GM23248 (cell line): ENCODE data around the gene SRRM4. TPM values are rescaled to one million over a fixed set of nuclear protein-coding genes. Genes with fewer than 3 reads are reported as not detected.

Experiments used
- DNase-seq: peaks from one replicate; pipeline ENCODE4 v3.0.0-alpha.2; 2015
- H2AFZ ChIP-seq: fragments of 200-600 bp; sonication (generic); 2 replicates; pipeline ENCODE4 v1.6.1; 2016; ENCODE audit warnings: antibody characterized with exemption
- H3F3A ChIP-seq: fragments of 200-600 bp; sonication (generic); 2 replicates; pipeline ENCODE4 v1.6.1; 2016; ENCODE audit warnings: mild to moderate bottlenecking, antibody characterized with exemption, mixed run types; ENCODE audit not compliant: insufficient read depth
- H3K27ac ChIP-seq: fragments of 200-600 bp; sonication (generic); 2 replicates; pipeline ENCODE4 v1.5.1; 2016; ENCODE audit warnings: mild to moderate bottlenecking
- H3K27me3 ChIP-seq: fragments of 200-600 bp; sonication (generic); replicated peaks from 2 replicates; pipeline ENCODE4 v1.6.1; 2016; ENCODE audit warnings: mild to moderate bottlenecking; ENCODE audit not compliant: insufficient read depth
- H3K36me3 ChIP-seq: fragments of 200-600 bp; sonication (generic); 2 replicates; pipeline ENCODE4 v1.6.1; 2016; ENCODE audit warnings: low read depth, mild to moderate bottlenecking
- H3K4me1 ChIP-seq: fragments of 200-600 bp; sonication (generic); 2 replicates; pipeline ENCODE4 v1.6.1; 2016; ENCODE audit warnings: mild to moderate bottlenecking; ENCODE audit not compliant: insufficient read depth
- H3K4me2 ChIP-seq: fragments of 200-600 bp; sonication (generic); one replicate; pipeline ENCODE4 v1.6.1; 2016; ENCODE audit warnings: mild to moderate bottlenecking; ENCODE audit not compliant: unreplicated experiment
- H3K4me3 ChIP-seq: fragments of 200-600 bp; sonication (generic); 2 replicates; pipeline ENCODE4 v1.5.1; 2016; ENCODE audit warnings: mild to moderate bottlenecking
- H3K79me2 ChIP-seq: fragments of 200-600 bp; sonication (generic); 2 replicates; pipeline ENCODE4 v1.6.1; 2016; ENCODE audit warnings: mild to moderate bottlenecking; ENCODE audit not compliant: insufficient read depth
- H3K9ac ChIP-seq: fragments of 200-600 bp; sonication (generic); 2 replicates; pipeline ENCODE4 v1.6.1; 2016; ENCODE audit warnings: mild to moderate bottlenecking
- H3K9me2 ChIP-seq: fragments of 200-600 bp; sonication (generic); 2 replicates; pipeline ENCODE4 v1.6.1; 2016; ENCODE audit warnings: mixed run types, mild to moderate bottlenecking, moderate library complexity; ENCODE audit not compliant: insufficient read depth
- H3K9me3 ChIP-seq: fragments of 200-600 bp; sonication (generic); one replicate; pipeline ENCODE4 v1.6.1; 2017; ENCODE audit warnings: low read depth
- H4K20me1 ChIP-seq: fragments of 200-600 bp; sonication (generic); 2 replicates; pipeline ENCODE4 v1.6.0; 2016; ENCODE audit not compliant: insufficient read depth
- EZH2 ChIP-seq: fragments of 200-600 bp; sonication (generic); IDR thresholded peaks from 2 replicates; pipeline ENCODE4 v1.6.1; 2018; ENCODE audit warnings: antibody characterized with exemption, mild to moderate bottlenecking; ENCODE audit not compliant: insufficient read depth, poor library complexity, severe bottlenecking
- EZH2phosphoT487 ChIP-seq: fragments of 200-600 bp; sonication (generic); IDR thresholded peaks from 2 replicates; pipeline ENCODE4 v1.6.1; 2018; ENCODE audit warnings: antibody characterized with exemption, moderate library complexity, mild to moderate bottlenecking, low read depth; ENCODE audit not compliant: insufficient read depth
- WGBS, 2 experiments: methylation state at CpG; one replicate each; pipeline ENCODE4 v1.1.6; 2015 to 2017; ENCODE audit warnings: low lambda C conversion rate in 2 of 2, low coverage in 1 of 2; ENCODE audit errors: missing lambda C conversion rate in 2 of 2; 5-methylcytosine and 5-hydroxymethylcytosine counted together
- in situ Hi-C: fragments of 300-500 bp; cut with MboI; formaldehyde crosslinking; loops from 2 replicates; pipeline ENCODE4 v1.15.0; 2020
- polyA plus RNA-seq: library from polyadenylated mRNA; unstranded; fragments of >200 nt; fragmentation: Nextera tagmentation; extraction: Ambion mirVana; gene quantifications from 2 replicates; pipeline ENCODE4 v1.2.1, GENCODE V29; 2016
- total RNA-seq: library from RNA; depleted of rRNA; stranded (reverse); fragments of >200 nt; shearing (Covaris generic); gene quantifications from 2 replicates; pipeline ENCODE4 v1.2.3, GENCODE V29; 2014

Gene SRRM4
- total and polyA plus RNA-seq, 2 experiments from 2014 or later = not detected

DNA sequence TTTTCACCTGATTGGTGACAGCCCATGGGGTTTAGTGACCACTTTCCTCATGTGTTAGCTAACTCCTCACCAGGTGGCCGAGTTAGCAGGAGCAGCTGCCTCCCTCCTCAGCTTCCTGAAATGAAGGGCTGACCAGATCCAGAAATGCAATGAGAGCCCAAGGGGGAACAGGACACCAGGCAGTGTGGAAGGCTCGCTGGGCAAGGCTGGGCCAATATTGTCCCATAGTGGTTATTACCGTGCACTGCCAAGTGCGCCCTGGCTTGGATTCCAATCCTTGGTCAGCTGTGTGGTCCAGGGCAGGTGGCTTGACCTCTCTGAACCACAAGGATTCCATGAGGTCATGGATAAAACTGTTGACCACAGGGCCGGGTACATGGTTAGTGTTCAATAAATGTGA lies 193.7 kb downstream of the SRRM4 start:
- H3K4me2 ChIP-seq = no peak overlapping the region
- H3K4me3 ChIP-seq = no peak overlapping the region
- H3K27ac ChIP-seq = no peak overlapping the region
- H3K9me3 ChIP-seq = no peaks in the 10 kb centered on the region
- no peak overlapping the region for H2AFZ ChIP-seq
- no peaks in the 10 kb centered on the region for H3K27me3 ChIP-seq
- DNase-seq = no peak
- 72 to 76% methylated on average over 5 of the region's 5 CpGs for WGBS, 2 experiments
- TF ChIP-seq EZH2phosphoT487 = no peak
- TF ChIP-seq EZH2 = no peak
- peaks cover 29% of the 10 kb centered on the region for H3F3A ChIP-seq
- H3K9ac ChIP-seq = no peak overlapping the region
- no peaks in the 10 kb centered on the region for H3K36me3 ChIP-seq
- H4K20me1 ChIP-seq = no peaks in the 10 kb centered on the region
- in situ Hi-C loops = no loop called here
- H3K9me2 ChIP-seq = no peaks in the 10 kb centered on the region
- peaks cover 2% of the 10 kb centered on the region; the same call in 1 of the 2 replicates for H3K79me2 ChIP-seq
- peaks cover 20% of the 10 kb centered on the region for H3K4me1 ChIP-seq

GRCh38 chr12:119176267-119177055 lies 195.1 kb downstream of the SRRM4 start:
- Histone ChIP-seq H3K27me3 (no peaks in the 10 kb centered on the region), H3K4me3 (peak overlapping the region; percentile 57), H3K9me3 (no peaks in the 10 kb centered on the region), H3K79me2 (peaks cover 13% of the 10 kb centered on the region), H3K36me3 (no peaks in the 10 kb centered on the region), H3K27ac (peak overlapping the region; percentile 55), H4K20me1 (no peaks in the 10 kb centered on the region), H3K9ac (peak overlapping the region; percentile 76), H3K9me2 (no peaks in the 10 kb centered on the region), H3F3A (peaks cover 34% of the 10 kb centered on the region), H2AFZ (peak overlapping the region; percentile 72), H3K4me1 (peaks cover 33% of the 10 kb centered on the region), H3K4me2 (peak overlapping the region; percentile 70)
- in situ Hi-C loops = no loop called here
- TF ChIP-seq EZH2phosphoT487 = no peak
- TF ChIP-seq EZH2 = no peak
- peak; percentile 99 for DNase-seq
- WGBS, 2 experiments = 9 to 10% methylated on average over 20 to 21 of the region's 21 CpGs

- peak overlapping the region; percentile 34 for H3K27ac ChIP-seq
- peaks cover 18% of the 10 kb centered on the region for H3K79me2 ChIP-seq
- peaks cover 36% of the 10 kb centered on the region for H3K4me1 ChIP-seq
- in situ Hi-C loops = no loop called here
- H3K4me3 ChIP-seq = no peak overlapping the region
- no peaks in the 10 kb centered on the region for H3K36me3 ChIP-seq
- H3K27me3 ChIP-seq = no peaks in the 10 kb centered on the region
- DNase-seq = no peak
- H3K4me2 ChIP-seq = no peak overlapping the region
- H4K20me1 ChIP-seq = no peaks in the 10 kb centered on the region
- 0 out of 2 replicates have a peak overlapping the region, but pooled peaks have one; percentile 76 for H3K9ac ChIP-seq
- TF ChIP-seq EZH2phosphoT487 (no peak), EZH2 (no peak)
- H2AFZ ChIP-seq = peak overlapping the region; percentile 22; the same call in 1 of the 2 replicates
- no peaks in the 10 kb centered on the region for H3K9me2 ChIP-seq
- 73 to 78% methylated on average over 4 of the region's 4 CpGs for WGBS, 2 experiments
- no peaks in the 10 kb centered on the region for H3K9me3 ChIP-seq
- H3F3A ChIP-seq = peaks cover 34% of the 10 kb centered on the region
Measured at GRCh38 chr12:119177056-119177325, 195.7 kb downstream of the SRRM4 start.

DNA sequence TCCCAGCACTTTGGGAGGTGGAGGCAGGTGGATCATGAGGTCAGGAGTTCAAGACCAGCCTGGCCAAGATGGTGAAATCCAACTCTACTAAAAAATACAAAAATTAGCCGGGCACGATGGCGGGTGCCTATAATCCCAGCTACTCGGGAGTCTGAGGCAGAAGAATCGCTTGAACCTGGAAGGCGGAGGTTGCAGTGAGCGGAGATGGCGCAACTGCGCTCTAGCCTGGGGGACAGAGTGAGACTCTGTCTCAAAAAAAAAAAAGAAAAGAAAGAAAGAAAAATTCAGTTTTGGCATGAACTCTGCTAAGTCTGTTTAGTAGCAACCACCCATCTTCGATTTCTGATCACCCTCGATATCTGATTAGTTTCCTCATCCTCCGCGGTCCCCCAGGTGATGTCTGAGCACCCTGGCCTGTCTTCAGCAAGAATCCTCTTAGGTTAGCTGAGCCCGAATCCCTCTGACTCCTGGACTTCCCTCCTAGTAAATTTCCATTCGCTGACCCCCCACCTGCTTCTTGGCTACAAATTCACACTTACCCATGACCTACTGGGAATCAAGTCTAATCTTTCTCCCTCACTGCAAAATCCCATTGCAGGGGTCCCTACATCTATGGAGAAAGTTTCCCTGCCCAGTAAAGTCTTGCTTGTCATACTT lies 196.5 kb downstream of the SRRM4 start:
- DNase-seq = no peak
- WGBS, 2 experiments = 92 to 95% methylated on average over 15 of the region's 15 CpGs
- H3K79me2 ChIP-seq = peaks cover 27% of the 10 kb centered on the region
- H4K20me1 ChIP-seq = no peaks in the 10 kb centered on the region
- H3K4me1 ChIP-seq = peaks cover 36% of the 10 kb centered on the region
- peaks cover 34% of the 10 kb centered on the region for H3F3A ChIP-seq
- H3K9me3 ChIP-seq = no peaks in the 10 kb centered on the region
- no peak overlapping the region for H3K4me2 ChIP-seq
- no peaks in the 10 kb centered on the region for H3K9me2 ChIP-seq
- H3K4me3 ChIP-seq = no peak overlapping the region
- no peak overlapping the region for H2AFZ ChIP-seq
- in situ Hi-C loops = no loop called here
- no peak overlapping the region; the same call in 1 of the 2 replicates for H3K9ac ChIP-seq
- no peaks in the 10 kb centered on the region for H3K27me3 ChIP-seq
- TF ChIP-seq EZH2 (no peak), EZH2phosphoT487 (no peak)
- no peaks in the 10 kb centered on the region for H3K36me3 ChIP-seq
- peak overlapping the region; percentile 88 for H3K27ac ChIP-seq
